Stimulated activated CD4-positive, alpha-beta T cell treated with anti-CD3 and anti-CD28 coated beads, Interleukin-1b, Interleukin-23, amount 100 ng/mL, for 1 hour (primary cell): Measurements from ENCODE around the gene GGT5.
"Not testable (repeated sequence)": the region's sequence is repeated elsewhere in the genome, so short reads cannot be mapped to it uniquely, and the experiment has no call there.

Source experiments
- DNase-seq, 2 donors: peaks; one replicate each; pipeline ENCODE4 v3.0.0-alpha.2; 2020; ENCODE audit warnings: low read depth in 2 of 2

The GGT5 gene

GRCh38 chr22:24262185-24262749 is 17.4 kb upstream of the GGT5 start:
- not testable (repeated sequence) for DNase-seq

- peak; percentile 34 to 44 for DNase-seq
Observed at GRCh38 chr22:24259459-24259858, 14.6 kb upstream of the GGT5 start.

GRCh38 chr22:24256736-24257135 is 11.9 kb upstream of the GGT5 start:
- not testable (repeated sequence) for DNase-seq

GRCh38 chr22:24256136-24256535 is 11.3 kb upstream of the GGT5 start:
- not testable (repeated sequence) for DNase-seq

GRCh38 chr22:24253126-24253525 is 8.2 kb upstream of the GGT5 start:
- DNase-seq, result not testable (repeated sequence)

- not testable (repeated sequence) for DNase-seq
Observed at GRCh38 chr22:24251286-24251685, 6.4 kb upstream of the GGT5 start.

- not testable (repeated sequence) for DNase-seq
Observed at GRCh38 chr22:24249413-24249812, 4.5 kb upstream of the GGT5 start.

GRCh38 chr22:24248611-24249010 is 3.7 kb upstream of the GGT5 start:
- not testable (repeated sequence) for DNase-seq

GRCh38 chr22:24247564-24248344 is 2.9 kb upstream of the GGT5 start:
- no peak for DNase-seq

GRCh38 chr22:24247011-24247507 is 2.2 kb upstream of the GGT5 start:
- no peak for DNase-seq

GRCh38 chr22:24245584-24246561 is 991 bp upstream of the GGT5 start:
- not testable (repeated sequence) for DNase-seq

- DNase-seq, result no peak
Observed at GRCh38 chr22:24244144-24244787, 616 bp downstream of the GGT5 start.

- DNase-seq, result not testable (repeated sequence)
Observed at GRCh38 chr22:24243417-24243816, 1.5 kb downstream of the GGT5 start.

- DNase-seq, result not testable (repeated sequence)
Observed at GRCh38 chr22:24240985-24241692, 3.7 kb downstream of the GGT5 start.

- DNase-seq, result no peak
Observed at GRCh38 chr22:24240381-24240780, 4.5 kb downstream of the GGT5 start.

- not testable (repeated sequence) for DNase-seq
Observed at GRCh38 chr22:24238101-24238694, 6.7 kb downstream of the GGT5 start.

GRCh38 chr22:24236656-24237055 is 8.2 kb downstream of the GGT5 start:
- DNase-seq, result no peak

GRCh38 chr22:24235315-24235714 is 9.6 kb downstream of the GGT5 start:
- no peak for DNase-seq

GRCh38 chr22:24233816-24234215 is 11.1 kb downstream of the GGT5 start:
- DNase-seq, result no peak

- no peak for DNase-seq
Observed at GRCh38 chr22:24233235-24233634, 11.6 kb downstream of the GGT5 start.
